HG02623 (cell line): ENCODE results near the gene CDC42EP4.

Source experiments
- ATAC-seq: cut with Tn5 transposase; IDR thresholded peaks from one replicate; pipeline ENCODE4 v1.9.1; 2021; ENCODE audit warnings: moderate library complexity; ENCODE audit not compliant: unreplicated experiment

Gene CDC42EP4

GRCh38 chr17:73261952-73262675, 49.7 kb downstream of the CDC42EP4 start:
- ATAC-seq = no peak

GRCh38 chr17:73261617-73261951, 50.2 kb downstream of the CDC42EP4 start, which contains the start of gene CPSF4L:
TSS of gene CPSF4L (minus strand) at chr17:73261880. CDS start at chr17:73261818, 62 bp downstream.
- ATAC-seq = no peak

- no peak for ATAC-seq
Observed at GRCh38 chr17:73257516-73257915, 54.3 kb downstream of the CDC42EP4 start.

GRCh38 chr17:73256220-73256619, 55.6 kb downstream of the CDC42EP4 start:
- ATAC-seq = no peak

- ATAC-seq = no peak
Observed at GRCh38 chr17:73255671-73256181, 56.1 kb downstream of the CDC42EP4 start.

- ATAC-seq = no peak
Observed at GRCh38 chr17:73251871-73252270, 59.9 kb downstream of the CDC42EP4 start.

GRCh38 chr17:73250851-73251640, 60.8 kb downstream of the CDC42EP4 start:
- ATAC-seq = no peak

- no peak for ATAC-seq
Observed at GRCh38 chr17:73249700-73250099, 62.1 kb downstream of the CDC42EP4 start.

GRCh38 chr17:73248532-73248931, 63.3 kb downstream of the CDC42EP4 start:
- no peak for ATAC-seq

GRCh38 chr17:73247726-73248125, 64.1 kb downstream of the CDC42EP4 start:
- no peak for ATAC-seq

- no peak for ATAC-seq
Observed at GRCh38 chr17:73240561-73240960, 71.2 kb downstream of the CDC42EP4 start.

GRCh38 chr17:73237714-73238113, 74.1 kb downstream of the CDC42EP4 start:
- no peak for ATAC-seq

- no peak for ATAC-seq
Observed at GRCh38 chr17:73234736-73235135, 77.1 kb downstream of the CDC42EP4 start.
